ENCODE results near the gene ZACN.

GRCh38 chr17:76046064-76046463 lies 32.9 kb upstream of the ZACN start:
- no peak for TF ChIP-seq POLR2A (IDR thresholded peaks at IDR 0.05)
- TF ChIP-seq CTCF (IDR thresholded peaks at IDR 0.05), result no peak
